HG03103 (cell line): Measurements from ENCODE around the gene ZNF280C.

Source experiments
- ATAC-seq: cut with Tn5 transposase; IDR thresholded peaks from one replicate; pipeline ENCODE4 v1.9.1; 2021; ENCODE audit warnings: low read depth; ENCODE audit not compliant: unreplicated experiment

ZNF280C gene

DNA sequence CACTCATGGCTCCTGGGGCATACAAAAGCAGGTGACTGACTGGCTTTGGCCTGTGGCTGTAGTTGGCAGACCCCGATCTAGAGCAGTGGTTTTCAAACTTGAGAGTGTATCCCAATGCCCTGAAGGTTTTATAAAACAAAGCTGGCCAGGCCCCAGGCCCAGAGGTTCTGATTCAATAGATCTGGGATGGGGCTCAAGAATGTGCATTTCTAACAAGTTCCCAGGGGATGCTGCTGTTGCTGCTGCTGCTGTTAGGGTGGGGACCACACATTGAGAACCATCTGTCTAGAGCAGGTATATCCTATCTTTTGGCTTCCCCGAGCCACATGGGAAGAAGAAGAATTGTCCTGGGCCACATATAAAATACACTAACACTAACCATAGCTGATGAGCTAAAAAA is 110.4 kb downstream of the ZNF280C start:
- no peak for ATAC-seq

DNA sequence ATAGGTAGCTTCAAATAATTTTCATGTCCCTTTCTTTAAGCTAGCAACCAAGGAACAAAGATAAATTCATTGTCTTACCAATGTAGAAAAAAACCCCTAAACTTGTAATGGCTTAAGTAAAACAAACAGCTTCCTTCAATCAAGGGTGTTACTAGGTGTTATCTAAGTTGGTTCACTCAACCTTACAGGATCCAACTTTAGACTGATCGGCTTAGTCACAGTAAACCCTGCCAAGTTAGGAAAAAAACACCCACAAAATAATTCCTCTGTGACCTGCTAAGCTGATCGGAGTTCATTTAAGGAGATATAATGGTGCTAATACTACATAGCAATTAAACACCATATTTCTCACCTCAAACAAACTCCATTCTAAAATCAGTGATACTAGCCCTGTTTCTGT is 113.1 kb downstream of the ZNF280C start:
- no peak for ATAC-seq
